Mesodermal cell (in vitro differentiated cells): ENCODE results near the gene HYAL2.
A peak's percentile ranks its signal among the peaks of the same experiment; 100 is the strongest.
"Not testable (repeated sequence)": the region's sequence is repeated elsewhere in the genome, so short reads cannot be mapped to it uniquely, and the experiment has no call there.

Experiments used
- H3K27ac ChIP-seq: 2 replicates; pipeline ENCODE4 v1.7.0; 2013; ENCODE audit warnings: mild to moderate bottlenecking, low read depth, low read length, moderate library complexity; ENCODE audit not compliant: severe bottlenecking
- H3K36me3 ChIP-seq: 2 replicates; pipeline ENCODE4 v1.7.1; 2013; ENCODE audit warnings: mild to moderate bottlenecking, low read length, moderate library complexity; ENCODE audit not compliant: control insufficient read depth, insufficient read depth
- H3K4me1 ChIP-seq: one replicate; pipeline ENCODE4 v1.7.1; 2013; ENCODE audit warnings: mild to moderate bottlenecking, low read length; ENCODE audit not compliant: insufficient read depth, control insufficient read depth, poor library complexity, severe bottlenecking
- H3K4me3 ChIP-seq: 2 replicates; pipeline ENCODE4 v1.7.0; 2013; ENCODE audit warnings: low read length, control low read depth, mild to moderate bottlenecking; ENCODE audit not compliant: insufficient read depth, poor library complexity, severe bottlenecking; ENCODE audit errors: extremely low read depth
- H3K9me3 ChIP-seq: 2 replicates; pipeline ENCODE4 v1.7.1; 2013; ENCODE audit warnings: mild to moderate bottlenecking, low read length, moderate library complexity; ENCODE audit not compliant: control insufficient read depth
- WGBS, 2 experiments: methylation state at CpG; one replicate each; pipeline ENCODE4 v1.1.5; 2013; ENCODE audit warnings: missing lambda C conversion rate in 2 of 2; ENCODE audit not compliant: insufficient coverage in 2 of 2; 5-methylcytosine and 5-hydroxymethylcytosine counted together

The HYAL2 gene

DNA sequence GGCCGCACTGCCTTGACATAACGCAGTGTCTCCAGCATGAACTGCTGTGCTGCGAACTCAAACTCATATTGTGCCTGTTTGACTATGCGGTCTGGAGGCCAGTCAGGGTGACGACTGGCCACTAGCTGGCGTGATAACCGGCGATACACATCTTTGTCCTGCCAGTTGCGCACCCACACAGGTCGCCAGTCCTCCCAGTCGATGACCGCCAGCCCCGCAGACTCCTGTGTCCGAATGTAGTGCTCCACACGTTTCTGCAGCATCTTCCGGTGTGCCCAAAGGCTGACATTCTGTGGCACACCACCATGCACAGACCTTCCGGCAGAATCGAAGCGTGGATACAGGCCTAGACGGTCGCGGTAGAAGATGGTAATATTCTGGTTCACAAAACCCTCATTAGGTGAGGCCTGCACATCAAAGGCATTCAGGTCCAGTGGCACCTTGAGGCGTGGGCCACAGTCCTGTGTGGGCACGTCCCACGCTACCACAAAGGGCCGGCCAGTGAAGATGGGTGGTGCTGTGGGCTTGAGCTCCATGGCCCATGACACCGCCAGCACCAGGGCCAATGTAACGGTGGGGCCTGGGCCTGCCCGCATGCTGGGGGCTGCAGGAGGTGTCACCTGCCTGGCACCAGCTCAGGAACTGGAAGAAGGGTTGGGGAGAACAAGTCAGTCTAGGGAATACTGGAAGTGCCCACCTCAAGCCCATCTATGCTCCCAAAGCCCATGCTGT, 2.5 kb downstream of the HYAL2 start:
- Histone ChIP-seq H3K9me3 (no peaks in the 10 kb centered on the region), H3K36me3 (peaks cover 62% of the 10 kb centered on the region), H3K27ac (no peak overlapping the region), H3K4me3 (peak overlapping the region; percentile 81), H3K4me1 (peaks cover 57% of the 10 kb centered on the region)
- 90 to 93% methylated on average over 26 to 29 of the region's 29 CpGs for WGBS, 2 experiments

DNA sequence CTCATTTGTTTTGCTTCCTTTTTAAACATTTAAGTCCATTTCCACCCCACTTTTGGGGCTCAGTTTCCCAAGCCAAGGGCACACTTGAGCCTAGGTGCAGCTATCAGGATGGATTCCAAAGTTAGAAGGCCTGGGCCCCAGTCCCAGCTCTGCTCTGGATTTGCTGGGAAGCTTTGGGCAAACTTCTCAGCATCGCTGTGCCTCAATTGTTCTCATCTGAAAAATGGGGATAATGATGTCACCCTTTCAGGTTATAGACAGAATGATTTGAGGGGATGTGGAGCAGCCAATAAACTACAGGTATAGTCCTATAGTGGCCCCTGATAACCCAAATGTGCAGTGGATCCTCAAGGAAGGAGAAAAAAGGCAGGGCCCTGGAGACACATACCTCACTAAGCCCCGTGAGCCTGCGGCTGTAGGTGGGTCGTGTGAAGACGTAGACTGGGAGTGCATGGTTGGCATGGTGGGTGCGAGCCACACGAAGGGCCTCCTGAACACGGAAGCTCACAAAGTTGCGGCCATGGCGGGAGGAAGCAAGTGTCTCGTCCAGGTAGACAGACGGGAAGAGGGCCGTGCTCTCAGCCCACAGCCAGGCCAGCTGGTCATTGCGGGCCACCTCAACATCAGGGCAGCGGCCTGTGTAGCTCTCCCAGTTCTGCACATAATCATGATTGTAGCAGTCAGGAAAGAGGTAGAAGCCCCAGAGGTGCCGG, 3.2 kb downstream of the HYAL2 start:
- Histone ChIP-seq H3K9me3 (no peaks in the 10 kb centered on the region), H3K36me3 (peaks cover 60% of the 10 kb centered on the region), H3K4me1 (peaks cover 55% of the 10 kb centered on the region), H3K4me3 (no peak overlapping the region), H3K27ac (no peak overlapping the region)
- 93 to 96% methylated on average over 11 to 16 of the region's 16 CpGs for WGBS, 2 experiments

DNA sequence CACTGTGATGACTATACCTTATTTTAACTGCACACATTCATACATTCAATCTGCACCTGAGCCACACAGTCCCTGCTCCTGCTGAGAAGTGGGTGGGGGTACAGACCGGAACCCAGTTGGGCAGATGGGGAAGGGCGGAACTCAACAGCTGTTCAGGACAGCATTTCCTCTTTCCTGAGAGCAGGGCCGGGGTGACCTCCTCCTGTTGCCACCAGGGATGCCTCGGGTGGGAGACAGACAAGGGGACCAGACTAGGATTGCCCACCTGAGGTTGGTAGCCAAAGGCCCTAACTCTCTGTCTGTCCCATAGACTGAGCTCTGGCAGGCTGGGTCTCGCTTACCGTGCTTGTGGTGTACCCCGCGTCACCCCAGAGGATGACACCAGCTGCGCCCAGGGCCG, 3.9 kb downstream of the HYAL2 start:
- H3K36me3 ChIP-seq: peaks cover 58% of the 10 kb centered on the region
- peaks cover 3% of the 10 kb centered on the region for H3K9me3 ChIP-seq
- no peak overlapping the region for H3K4me3 ChIP-seq
- 95 to 97% methylated on average over 9 to 10 of the region's 10 CpGs for WGBS, 2 experiments
- peaks cover 48% of the 10 kb centered on the region for H3K4me1 ChIP-seq
- no peak overlapping the region for H3K27ac ChIP-seq

DNA sequence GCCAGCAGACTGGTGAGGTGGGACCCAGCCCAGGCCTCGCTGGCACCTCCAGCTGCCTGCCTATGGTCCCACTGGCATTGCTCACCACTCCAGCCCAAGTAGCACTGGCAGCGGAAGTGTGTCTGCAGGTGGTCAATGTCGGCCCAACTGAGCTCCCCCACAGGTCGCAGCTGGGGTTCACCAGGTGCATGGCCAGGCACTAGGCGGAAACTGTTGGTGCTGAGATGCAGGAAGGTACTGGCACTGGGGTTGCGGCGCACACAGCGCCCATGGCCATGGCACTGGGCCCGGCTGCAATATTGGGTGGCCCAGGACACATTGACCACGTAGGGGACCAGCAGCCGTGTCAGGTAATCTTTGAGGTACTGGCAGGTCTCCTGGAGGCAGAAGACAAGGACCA, 4.4 kb downstream of the HYAL2 start:
- WGBS, 2 experiments: 95 to 97% methylated on average over 11 of the region's 11 CpGs
- no peak overlapping the region for H3K27ac ChIP-seq

DNA sequence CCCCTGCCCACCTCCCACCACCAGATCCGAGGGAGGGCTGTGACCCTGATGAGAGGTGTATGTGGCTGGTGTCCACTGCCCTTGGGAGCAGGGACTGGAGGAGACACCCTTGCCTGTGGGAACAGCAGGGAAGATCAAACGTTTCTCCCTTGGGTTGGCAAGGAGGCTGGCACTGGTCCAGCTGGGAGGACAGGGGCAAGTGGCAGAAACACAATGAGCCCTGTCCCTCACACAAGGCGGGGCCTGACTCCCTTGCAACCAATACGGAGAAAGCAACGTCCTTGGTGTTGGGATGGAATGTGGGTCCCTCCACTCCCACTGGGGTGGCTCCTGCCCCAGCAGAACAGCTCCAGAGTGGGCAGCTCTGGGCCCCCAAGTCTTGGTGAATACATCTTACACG, 5.2 kb downstream of the HYAL2 start:
- Histone ChIP-seq H3K9me3 (peaks cover 4% of the 10 kb centered on the region), H3K4me3 (no peak overlapping the region), H3K27ac (peak overlapping the region; percentile 2), H3K4me1 (peaks cover 35% of the 10 kb centered on the region), H3K36me3 (peaks cover 61% of the 10 kb centered on the region)
- WGBS, 2 experiments: 90 to 94% methylated on average over 4 to 5 of the region's 6 CpGs

More for the DNA sequence above, 4.4 kb downstream of the HYAL2 start:
- Histone ChIP-seq H3K4me3 (no peak overlapping the region), H3K9me3 (peaks cover 4% of the 10 kb centered on the region), H3K4me1 (peaks cover 44% of the 10 kb centered on the region), H3K36me3 (peaks cover 61% of the 10 kb centered on the region)

DNA sequence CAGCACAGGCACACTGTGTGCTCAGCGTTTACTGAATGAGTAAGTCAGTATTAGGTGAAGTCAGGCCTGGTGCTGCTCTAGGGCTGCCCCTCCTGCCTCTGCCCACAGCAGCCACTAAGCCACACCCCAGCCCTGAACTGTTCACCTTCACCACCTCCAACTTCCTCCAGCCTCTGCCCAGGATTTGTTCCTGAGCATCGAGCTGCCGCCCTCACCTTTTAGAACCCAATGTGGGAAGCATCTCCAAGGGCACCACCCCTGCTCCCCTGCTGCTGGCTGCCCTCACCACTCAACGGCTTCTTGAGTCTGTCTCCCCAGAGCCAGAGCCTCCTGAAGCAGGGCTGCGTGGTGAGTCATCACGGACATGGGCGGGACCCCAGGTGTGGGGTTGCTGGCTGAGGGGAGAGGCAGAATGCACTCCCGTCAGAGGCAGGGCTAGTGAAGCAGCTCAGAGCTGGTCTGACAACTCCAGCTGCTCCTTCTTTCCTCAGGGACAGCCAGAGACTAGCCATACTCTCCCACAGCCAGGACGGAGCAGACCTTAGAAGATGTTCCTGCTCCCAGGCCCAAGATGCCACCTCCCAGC, 5.8 kb downstream of the HYAL2 start:
- Histone ChIP-seq H3K27ac (peak overlapping the region; percentile 2), H3K9me3 (peaks cover 4% of the 10 kb centered on the region), H3K36me3 (peaks cover 61% of the 10 kb centered on the region), H3K4me3 (no peak overlapping the region), H3K4me1 (peaks cover 31% of the 10 kb centered on the region)
- WGBS, 2 experiments: 84 to 92% methylated on average over 5 to 8 of the region's 9 CpGs

DNA sequence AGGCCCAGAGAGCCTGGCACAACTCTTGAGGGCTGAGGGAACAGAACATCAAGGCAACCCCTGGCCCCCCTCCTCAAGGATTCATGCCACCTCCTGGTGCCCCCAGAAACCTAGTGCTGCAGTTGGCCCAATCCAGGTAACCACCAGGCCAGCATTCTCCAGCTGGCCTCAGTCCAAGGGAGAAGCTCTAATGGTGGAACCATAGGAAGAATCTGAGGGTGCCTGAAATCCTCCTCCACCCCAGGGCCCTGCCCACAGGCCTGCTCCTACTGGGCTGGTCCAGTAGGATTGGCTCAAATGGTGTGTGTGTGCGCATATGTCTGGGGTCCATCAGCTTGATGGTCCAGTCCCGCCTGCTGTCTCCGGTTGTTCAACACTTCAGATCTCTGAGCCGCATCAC, 7.7 kb downstream of the HYAL2 start:
- 93 to 100% methylated on average over 1 to 3 of the region's 4 CpGs for WGBS, 2 experiments
- Histone ChIP-seq H3K4me3 (no peak overlapping the region), H3K9me3 (peaks cover 8% of the 10 kb centered on the region), H3K27ac (no peak overlapping the region), H3K36me3 (peaks cover 55% of the 10 kb centered on the region), H3K4me1 (peaks cover 24% of the 10 kb centered on the region)

DNA sequence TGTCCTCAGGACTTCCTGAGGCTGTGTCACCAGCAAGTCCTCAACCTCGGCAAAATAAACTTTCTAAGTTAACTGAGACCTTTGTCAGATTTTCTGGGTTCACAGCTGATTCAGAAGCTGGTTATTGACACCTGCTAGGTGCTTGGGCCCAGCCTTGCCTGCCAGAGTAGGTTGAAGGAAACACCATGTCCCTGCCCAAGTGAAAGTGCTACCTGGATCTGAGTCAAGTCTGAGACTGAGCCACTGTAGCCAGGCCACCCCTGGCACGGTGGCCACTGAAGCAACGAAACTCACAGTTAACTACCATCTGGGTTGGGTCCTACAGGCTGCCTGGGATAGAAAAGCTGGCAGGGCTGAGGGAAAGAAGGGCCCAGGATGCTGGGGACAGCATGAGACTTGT, 8.2 kb downstream of the HYAL2 start:
- WGBS, 2 experiments: 98 to 100% methylated on average over 2 to 3 of the region's 3 CpGs
- Histone ChIP-seq H3K4me1 (peaks cover 22% of the 10 kb centered on the region), H3K4me3 (no peak overlapping the region), H3K27ac (no peak overlapping the region), H3K36me3 (peaks cover 50% of the 10 kb centered on the region), H3K9me3 (peaks cover 13% of the 10 kb centered on the region)

DNA sequence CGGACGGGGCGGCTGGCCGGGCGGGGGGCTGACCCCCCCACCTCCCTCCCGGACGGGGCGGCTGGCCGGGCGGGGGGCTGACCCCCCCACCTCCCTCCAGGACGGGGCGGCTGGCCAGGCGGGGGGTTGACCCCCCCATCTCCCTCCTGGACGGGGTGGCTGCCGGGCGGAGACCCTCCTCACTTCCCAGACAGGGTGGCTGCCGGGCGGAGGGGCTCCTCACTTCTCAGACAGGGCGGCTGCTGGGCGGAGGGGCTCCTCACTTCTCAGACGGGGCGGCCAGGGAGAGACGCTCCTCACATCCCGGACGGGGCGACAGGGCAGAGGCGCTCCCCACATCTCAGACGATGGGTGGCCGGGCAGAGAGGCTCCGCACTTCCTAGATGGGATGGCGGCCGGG, 10.5 kb downstream of the HYAL2 start:
- not testable (repeated sequence) for H3K4me1 ChIP-seq, H3K4me3 ChIP-seq, H3K27ac ChIP-seq
- 89 to 95% methylated on average over 5 to 10 of the region's 32 CpGs for WGBS, 2 experiments
- H3K36me3 ChIP-seq: peaks cover 27% of the 10 kb centered on the region
- H3K9me3 ChIP-seq: peaks cover 18% of the 10 kb centered on the region

DNA sequence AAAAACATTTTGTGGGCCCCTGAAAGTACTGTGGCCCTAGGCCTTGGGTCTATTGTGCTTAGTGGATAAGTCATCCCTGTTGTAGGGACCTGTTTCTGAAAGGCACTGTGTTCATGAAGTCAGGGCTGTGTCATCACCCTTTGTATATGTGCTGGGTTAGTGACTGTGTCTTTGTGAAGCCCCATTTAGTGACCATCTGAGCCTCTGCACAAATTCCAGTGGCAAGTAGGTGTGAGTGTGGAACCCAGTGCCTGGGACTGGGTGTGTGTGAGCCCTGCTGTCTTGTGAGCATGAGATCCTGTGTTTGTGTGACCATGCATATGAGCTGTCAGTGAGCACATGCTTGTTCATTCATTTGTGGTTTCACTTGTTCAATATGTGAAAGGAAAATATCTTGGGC, 17.9 kb downstream of the HYAL2 start:
- H3K9me3 ChIP-seq: peaks cover 21% of the 10 kb centered on the region
- H3K4me3 ChIP-seq: no peak overlapping the region
- peaks cover 5% of the 10 kb centered on the region for H3K4me1 ChIP-seq
- no peaks in the 10 kb centered on the region for H3K36me3 ChIP-seq
- H3K27ac ChIP-seq: no peak overlapping the region
